ENCODE measurements around the gene CDH4. TPM values are rescaled to one million over a fixed set of nuclear protein-coding genes. Genes with fewer than 3 reads are reported as not detected.
A peak's percentile ranks its signal among the peaks of the same experiment; 100 is the strongest.

Gene CDH4
- total and polyA plus RNA-seq, 2 of the 13 experiments (the other 11 are each of a cell fraction or from before 2014, with no cell fraction given) = not detected

DNA sequence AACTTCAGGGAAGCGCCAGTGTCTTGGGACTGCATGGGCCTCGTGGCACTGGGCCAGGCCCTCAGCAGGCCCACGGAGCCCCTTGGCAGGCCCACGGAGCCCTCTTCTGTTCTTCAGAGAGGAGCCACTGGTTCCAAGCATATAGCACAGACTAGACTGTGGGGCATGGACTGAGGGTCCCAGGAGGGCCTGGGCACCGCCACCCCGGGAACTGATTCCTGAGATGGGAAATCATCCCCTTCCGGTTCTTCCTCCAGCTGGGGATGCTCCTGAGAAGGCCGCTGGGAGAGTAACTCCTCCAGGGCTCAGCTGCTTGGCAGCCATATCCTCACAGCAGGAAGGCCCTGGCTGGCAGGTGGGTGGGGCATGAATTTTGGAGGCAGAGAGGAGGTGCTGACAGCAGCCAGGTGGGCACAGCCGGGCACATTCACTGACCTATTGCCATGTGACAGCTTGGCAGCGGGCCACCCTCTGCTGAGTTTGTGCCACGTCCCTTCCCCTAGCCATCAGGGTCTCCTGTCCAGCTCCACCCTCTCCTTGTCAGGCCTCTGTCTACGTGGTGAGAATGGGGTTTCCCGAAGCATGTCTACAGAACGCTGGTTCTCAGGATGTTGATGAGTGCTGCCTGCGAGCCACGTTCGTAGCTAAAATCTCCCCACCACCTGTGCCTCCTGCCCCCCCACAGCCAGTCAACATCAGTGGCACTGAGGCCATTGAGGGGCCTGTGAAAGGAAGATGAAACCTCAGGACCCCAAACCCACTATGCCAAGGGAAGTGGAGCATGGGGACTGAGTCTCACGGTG, 661.6 kb downstream of the CDH4 start:
- Histone ChIP-seq H3K79me2 (ENCODE audit: insufficient read depth, low read length) (no peaks in the 10 kb centered on the region), H3K36me3 (replicated peaks in 1 of 2; ENCODE audit: control insufficient read depth in 1 of 2, insufficient read depth in 2 of 2, low read length in 2 of 2) (no peaks in the 10 kb centered on the region), H2AFZ (ENCODE audit: low read length) (no peak overlapping the region), H3K4me2 (ENCODE audit: low read depth, low read length) (no peak overlapping the region), H3K4me1 (ENCODE audit: insufficient read depth, low read length) (no peaks in the 10 kb centered on the region), H4K20me1 (ENCODE audit: insufficient read depth, low read length) (no peaks in the 10 kb centered on the region), H3K9ac (ENCODE audit: insufficient read depth, low read depth, low read length) (no peak overlapping the region), H3K4me3 (replicated peaks in 1 of 3; ENCODE audit: insufficient read depth in 1 of 3, low read depth in 2 of 3, low read length in 3 of 3) (no peak overlapping the region), H3K27ac (ENCODE audit: extremely low read length, insufficient read depth, low read length) (no peak overlapping the region), H3K27me3 (ENCODE audit: control insufficient read depth in 1 of 2, insufficient read depth in 2 of 2, low read length in 2 of 2) (peaks cover 28 to 74% of the 10 kb centered on the region in 2 experiments), H3K9me3 (ENCODE audit: low read length) (no peaks in the 10 kb centered on the region)
- WGBS (ENCODE audit: low lambda C conversion rate) = 15% methylated on average over 17 of the region's 18 CpGs
- in situ Hi-C loops (cut with HindIII; ENCODE audit: extremely low pct_ligation_motif_present, low pct_unique_long_range_greater_than_20kb) = no loop called here
- TF ChIP-seq MTA1 (CRISPR knock-in tag; IDR thresholded peaks at IDR 0.05; ENCODE audit: borderline replicate concordance) (0 out of 2 replicates have a peak, but pooled peaks have one; percentile 6), RNF2 (conservative IDR thresholded peaks at IDR 0.05; ENCODE audit: low read depth) (no peak), KDM5B (CRISPR knock-in tag; IDR thresholded peaks at IDR 0.05; ENCODE audit: borderline replicate concordance) (peak; percentile 34; the same call in 1 of the 2 replicates), ARNTL (CRISPR knock-in tag; IDR thresholded peaks at IDR 0.05) (no peak), GPN1 (CRISPR knock-in tag; IDR thresholded peaks at IDR 0.05; ENCODE audit: borderline replicate concordance) (no peak), ZSCAN22 (CRISPR knock-in tag; IDR thresholded peaks at IDR 0.05) (no peak)
- DNase-seq (ENCODE audit: low spot score) (no peak), ATAC-seq (no peak), FAIRE-seq (no peak)
- intact Hi-C loops (cut with micrococcal nuclease; ENCODE audit: unreplicated experiment) = no loop called here
- BruUV-seq (replicated peaks) = no TSS peak
- ChIA-PET POLR2A (no interaction called here), CTCF (ENCODE audit: low intra/inter-chr PET ratio, low total read pairs) (no interaction called here)

DNA sequence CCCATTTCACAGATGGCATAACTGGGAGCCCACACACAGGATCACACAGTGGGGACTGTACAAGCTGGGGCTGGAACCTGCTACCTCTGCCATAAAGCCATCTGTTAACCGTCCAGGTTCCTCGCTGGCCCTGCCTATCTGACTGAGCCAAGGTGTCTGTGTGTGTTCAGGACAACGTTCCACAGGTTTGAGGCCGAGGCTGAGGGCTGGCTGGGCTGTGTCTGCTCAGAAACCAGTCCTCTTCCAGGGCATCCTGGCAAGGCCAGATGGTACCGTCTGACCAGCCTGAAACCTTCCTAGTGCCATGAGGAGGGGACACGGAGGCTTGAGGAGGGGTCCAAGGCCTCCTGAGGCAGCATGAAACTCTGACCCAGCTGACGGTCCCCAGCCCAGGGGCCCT, 663.0 kb downstream of the CDH4 start:
- CTCF ChIA-PET (ENCODE audit: low intra/inter-chr PET ratio, low total read pairs) = no interaction called here
- TF ChIP-seq, protein P1, sequence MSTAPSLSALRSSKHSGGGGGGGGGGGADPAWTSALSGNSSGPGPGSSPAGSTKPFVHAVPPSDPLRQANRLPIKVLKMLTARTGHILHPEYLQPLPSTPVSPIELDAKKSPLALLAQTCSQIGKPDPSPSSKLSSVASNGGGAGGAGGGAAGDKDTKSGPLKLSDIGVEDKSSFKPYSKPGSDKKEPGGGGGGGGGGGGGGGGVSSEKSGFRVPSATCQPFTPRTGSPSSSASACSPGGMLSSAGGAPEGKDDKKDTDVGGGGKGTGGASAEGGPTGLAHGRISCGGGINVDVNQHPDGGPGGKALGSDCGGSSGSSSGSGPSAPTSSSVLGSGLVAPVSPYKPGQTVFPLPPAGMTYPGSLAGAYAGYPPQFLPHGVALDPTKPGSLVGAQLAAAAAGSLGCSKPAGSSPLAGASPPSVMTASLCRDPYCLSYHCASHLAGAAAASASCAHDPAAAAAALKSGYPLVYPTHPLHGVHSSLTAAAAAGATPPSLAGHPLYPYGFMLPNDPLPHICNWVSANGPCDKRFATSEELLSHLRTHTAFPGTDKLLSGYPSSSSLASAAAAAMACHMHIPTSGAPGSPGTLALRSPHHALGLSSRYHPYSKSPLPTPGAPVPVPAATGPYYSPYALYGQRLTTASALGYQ (CRISPR knock-in tag; IDR thresholded peaks at IDR 0.05) = no peak
- TF ChIP-seq, protein P2, sequence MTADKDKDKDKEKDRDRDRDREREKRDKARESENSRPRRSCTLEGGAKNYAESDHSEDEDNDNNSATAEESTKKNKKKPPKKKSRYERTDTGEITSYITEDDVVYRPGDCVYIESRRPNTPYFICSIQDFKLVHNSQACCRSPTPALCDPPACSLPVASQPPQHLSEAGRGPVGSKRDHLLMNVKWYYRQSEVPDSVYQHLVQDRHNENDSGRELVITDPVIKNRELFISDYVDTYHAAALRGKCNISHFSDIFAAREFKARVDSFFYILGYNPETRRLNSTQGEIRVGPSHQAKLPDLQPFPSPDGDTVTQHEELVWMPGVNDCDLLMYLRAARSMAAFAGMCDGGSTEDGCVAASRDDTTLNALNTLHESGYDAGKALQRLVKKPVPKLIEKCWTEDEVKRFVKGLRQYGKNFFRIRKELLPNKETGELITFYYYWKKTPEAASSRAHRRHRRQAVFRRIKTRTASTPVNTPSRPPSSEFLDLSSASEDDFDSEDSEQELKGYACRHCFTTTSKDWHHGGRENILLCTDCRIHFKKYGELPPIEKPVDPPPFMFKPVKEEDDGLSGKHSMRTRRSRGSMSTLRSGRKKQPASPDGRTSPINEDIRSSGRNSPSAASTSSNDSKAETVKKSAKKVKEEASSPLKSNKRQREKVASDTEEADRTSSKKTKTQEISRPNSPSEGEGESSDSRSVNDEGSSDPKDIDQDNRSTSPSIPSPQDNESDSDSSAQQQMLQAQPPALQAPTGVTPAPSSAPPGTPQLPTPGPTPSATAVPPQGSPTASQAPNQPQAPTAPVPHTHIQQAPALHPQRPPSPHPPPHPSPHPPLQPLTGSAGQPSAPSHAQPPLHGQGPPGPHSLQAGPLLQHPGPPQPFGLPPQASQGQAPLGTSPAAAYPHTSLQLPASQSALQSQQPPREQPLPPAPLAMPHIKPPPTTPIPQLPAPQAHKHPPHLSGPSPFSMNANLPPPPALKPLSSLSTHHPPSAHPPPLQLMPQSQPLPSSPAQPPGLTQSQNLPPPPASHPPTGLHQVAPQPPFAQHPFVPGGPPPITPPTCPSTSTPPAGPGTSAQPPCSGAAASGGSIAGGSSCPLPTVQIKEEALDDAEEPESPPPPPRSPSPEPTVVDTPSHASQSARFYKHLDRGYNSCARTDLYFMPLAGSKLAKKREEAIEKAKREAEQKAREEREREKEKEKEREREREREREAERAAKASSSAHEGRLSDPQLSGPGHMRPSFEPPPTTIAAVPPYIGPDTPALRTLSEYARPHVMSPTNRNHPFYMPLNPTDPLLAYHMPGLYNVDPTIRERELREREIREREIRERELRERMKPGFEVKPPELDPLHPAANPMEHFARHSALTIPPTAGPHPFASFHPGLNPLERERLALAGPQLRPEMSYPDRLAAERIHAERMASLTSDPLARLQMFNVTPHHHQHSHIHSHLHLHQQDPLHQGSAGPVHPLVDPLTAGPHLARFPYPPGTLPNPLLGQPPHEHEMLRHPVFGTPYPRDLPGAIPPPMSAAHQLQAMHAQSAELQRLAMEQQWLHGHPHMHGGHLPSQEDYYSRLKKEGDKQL (CRISPR knock-in tag; IDR thresholded peaks at IDR 0.05; ENCODE audit: low read depth) = no peak
- TF ChIP-seq DMAP1 (CRISPR knock-in tag; IDR thresholded peaks at IDR 0.05) = no peak
- TF ChIP-seq, protein P3, sequence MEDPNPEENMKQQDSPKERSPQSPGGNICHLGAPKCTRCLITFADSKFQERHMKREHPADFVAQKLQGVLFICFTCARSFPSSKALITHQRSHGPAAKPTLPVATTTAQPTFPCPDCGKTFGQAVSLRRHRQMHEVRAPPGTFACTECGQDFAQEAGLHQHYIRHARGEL (CRISPR knock-in tag; IDR thresholded peaks at IDR 0.05) = no peak

More for the DNA sequence above, 663.0 kb downstream of the CDH4 start:
- H3K27ac ChIP-seq (ENCODE audit: extremely low read length, insufficient read depth, low read length) = no peak overlapping the region
- no peaks in the 10 kb centered on the region for H3K4me1 ChIP-seq (ENCODE audit: insufficient read depth, low read length)
- H3K4me3 ChIP-seq (replicated peaks in 1 of 3; ENCODE audit: insufficient read depth in 1 of 3, low read depth in 2 of 3, low read length in 3 of 3) = no peak overlapping the region
- intact Hi-C loops (cut with micrococcal nuclease; ENCODE audit: unreplicated experiment) (no loop called here), in situ Hi-C loops (cut with HindIII; ENCODE audit: extremely low pct_ligation_motif_present, low pct_unique_long_range_greater_than_20kb) (loop anchor here (5.0 kb wide), 1 partner anchor 52 kb away; no protein-coding TSS in a partner anchor)
- no peaks in the 10 kb centered on the region for H4K20me1 ChIP-seq (ENCODE audit: insufficient read depth, low read length)
- no peak overlapping the region for H3K4me2 ChIP-seq (ENCODE audit: low read depth, low read length)
- no peaks in the 10 kb centered on the region for H3K79me2 ChIP-seq (ENCODE audit: insufficient read depth, low read length)
- WGBS (ENCODE audit: low lambda C conversion rate) = 3% methylated on average over 7 of the region's 7 CpGs
- POLR2A ChIA-PET = no interaction called here
- BruUV-seq (replicated peaks) = no TSS peak
- DNase-seq (ENCODE audit: low spot score) = no peak
- H2AFZ ChIP-seq (ENCODE audit: low read length) = no peak overlapping the region
- H3K9me3 ChIP-seq (ENCODE audit: low read length) = no peaks in the 10 kb centered on the region
- no peak for FAIRE-seq
- no peak overlapping the region for H3K9ac ChIP-seq (ENCODE audit: insufficient read depth, low read depth, low read length)
- H3K36me3 ChIP-seq (replicated peaks in 1 of 2; ENCODE audit: control insufficient read depth in 1 of 2, insufficient read depth in 2 of 2, low read length in 2 of 2) = no peaks in the 10 kb centered on the region
- no peak for ATAC-seq
- H3K27me3 ChIP-seq (ENCODE audit: control insufficient read depth in 1 of 2, insufficient read depth in 2 of 2, low read length in 2 of 2) = peaks cover 24 to 63% of the 10 kb centered on the region in 2 experiments; a peak in 4 of 5 replicates

Data from HepG2 (cell line).